Brain microvascular endothelial cell (primary cell): ENCODE data around the gene PRKN.
"Not testable (repeated sequence)": the region's sequence is repeated elsewhere in the genome, so short reads cannot be mapped to it uniquely, and the experiment has no call there.

ENCODE experiments used
- DNase-seq: peaks from one replicate; pipeline ENCODE4 v3.0.0-alpha.2; 2020
- H3K27ac ChIP-seq: fragments of 250-450 bp; sonication (Bioruptor Pico); 2 replicates; pipeline ENCODE4 v1.5.1; 2020; ENCODE audit warnings: mild to moderate bottlenecking, moderate library complexity
- H3K27me3 ChIP-seq: fragments of 250-450 bp; sonication (Bioruptor Pico); replicated peaks from 2 replicates; pipeline ENCODE4 v1.5.1; 2020; ENCODE audit warnings: mild to moderate bottlenecking
- H3K36me3 ChIP-seq: fragments of 250-450 bp; sonication (Bioruptor Pico); replicated peaks from 2 replicates; pipeline ENCODE4 v1.5.1; 2020; ENCODE audit warnings: mild to moderate bottlenecking
- H3K4me3 ChIP-seq: 2 replicates; pipeline ENCODE4 v1.5.1; 2011; ENCODE audit warnings: low read depth, mild to moderate bottlenecking, control low read depth, low read length, moderate library complexity
- in situ Hi-C: cut with HindIII; loops from 2 replicates; pipeline ENCODE4 v1.10.0; 2017; ENCODE audit warnings: low sequenced_read_pairs, low pct_ligation_motif_present
- TF ChIP-seq, protein P1 (sequence below): IDR thresholded peaks from 2 replicates; pipeline ENCODE4 v1.5.1; 2011; ENCODE audit warnings: low read depth, mild to moderate bottlenecking, moderate library complexity, low read length, control low read depth, inconsistent platforms; ENCODE audit errors: missing control alignments

PRKN gene

DNA sequence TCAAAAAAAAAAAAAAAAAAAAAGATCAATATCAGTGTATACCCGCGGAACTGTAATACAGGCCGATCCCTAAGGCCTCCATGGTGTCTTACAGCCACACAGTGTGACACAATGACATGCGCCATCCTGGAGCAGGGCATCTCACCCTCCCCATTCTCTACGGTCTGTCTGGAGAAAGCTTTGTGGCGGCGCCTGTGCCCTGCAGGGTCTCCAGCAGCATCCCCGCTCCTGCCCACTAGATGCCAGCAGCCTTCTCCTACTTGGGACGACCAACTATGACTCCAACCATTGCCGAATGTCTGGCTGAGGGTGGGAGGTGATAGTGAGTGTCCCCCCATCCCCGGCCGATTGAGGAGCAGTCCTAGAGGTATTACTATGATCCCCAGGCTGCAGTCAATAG lies 894.9 kb downstream of the PRKN start:
- Histone ChIP-seq H3K27ac (no peak overlapping the region), H3K4me3 (no peak overlapping the region), H3K27me3 (no peaks in the 10 kb centered on the region), H3K36me3 (no peaks in the 10 kb centered on the region)
- TF ChIP-seq, protein P1, sequence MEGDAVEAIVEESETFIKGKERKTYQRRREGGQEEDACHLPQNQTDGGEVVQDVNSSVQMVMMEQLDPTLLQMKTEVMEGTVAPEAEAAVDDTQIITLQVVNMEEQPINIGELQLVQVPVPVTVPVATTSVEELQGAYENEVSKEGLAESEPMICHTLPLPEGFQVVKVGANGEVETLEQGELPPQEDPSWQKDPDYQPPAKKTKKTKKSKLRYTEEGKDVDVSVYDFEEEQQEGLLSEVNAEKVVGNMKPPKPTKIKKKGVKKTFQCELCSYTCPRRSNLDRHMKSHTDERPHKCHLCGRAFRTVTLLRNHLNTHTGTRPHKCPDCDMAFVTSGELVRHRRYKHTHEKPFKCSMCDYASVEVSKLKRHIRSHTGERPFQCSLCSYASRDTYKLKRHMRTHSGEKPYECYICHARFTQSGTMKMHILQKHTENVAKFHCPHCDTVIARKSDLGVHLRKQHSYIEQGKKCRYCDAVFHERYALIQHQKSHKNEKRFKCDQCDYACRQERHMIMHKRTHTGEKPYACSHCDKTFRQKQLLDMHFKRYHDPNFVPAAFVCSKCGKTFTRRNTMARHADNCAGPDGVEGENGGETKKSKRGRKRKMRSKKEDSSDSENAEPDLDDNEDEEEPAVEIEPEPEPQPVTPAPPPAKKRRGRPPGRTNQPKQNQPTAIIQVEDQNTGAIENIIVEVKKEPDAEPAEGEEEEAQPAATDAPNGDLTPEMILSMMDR: no peak
- no peak for DNase-seq
- in situ Hi-C loops: no loop called here

DNA sequence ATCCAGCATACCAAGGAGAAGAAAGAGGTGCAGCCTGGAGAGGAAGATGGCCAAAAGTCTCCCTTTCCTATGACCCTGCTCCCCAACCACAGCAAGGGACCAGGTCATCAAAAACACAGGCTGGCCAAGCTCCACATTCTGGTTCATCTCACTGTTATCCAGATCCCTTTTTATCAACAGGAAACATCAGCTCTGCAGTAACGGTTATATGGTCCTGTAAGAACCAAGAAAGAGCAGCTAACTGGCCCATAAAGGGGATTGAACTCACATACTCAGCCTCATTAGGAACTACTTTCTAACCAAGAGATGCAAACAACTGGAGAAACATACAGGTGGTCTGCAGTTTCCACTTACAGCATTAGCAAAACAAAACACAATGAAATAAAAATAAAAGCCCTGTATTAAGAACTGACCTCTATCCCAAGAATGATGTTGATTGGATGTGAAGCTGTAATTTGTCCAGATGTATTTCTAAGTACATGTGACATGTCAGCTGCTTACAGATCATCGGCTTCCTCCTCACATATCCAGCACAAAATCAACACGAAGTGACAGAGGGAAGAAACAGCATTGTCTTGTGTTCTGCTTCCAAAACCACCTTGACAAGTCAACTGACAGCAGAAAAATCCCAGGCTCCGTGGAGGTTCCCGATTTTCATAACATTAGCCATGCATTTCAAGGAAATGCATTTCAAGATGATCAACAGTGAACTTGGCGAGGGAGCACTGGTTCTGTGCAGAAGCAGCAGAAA lies 896.5 kb downstream of the PRKN start:
- TF ChIP-seq, protein P1: no peak
- in situ Hi-C loops: no loop called here
- H3K4me3 ChIP-seq: no peak overlapping the region
- no peaks in the 10 kb centered on the region for H3K36me3 ChIP-seq
- no peak overlapping the region for H3K27ac ChIP-seq
- DNase-seq: no peak
- no peaks in the 10 kb centered on the region for H3K27me3 ChIP-seq

DNA sequence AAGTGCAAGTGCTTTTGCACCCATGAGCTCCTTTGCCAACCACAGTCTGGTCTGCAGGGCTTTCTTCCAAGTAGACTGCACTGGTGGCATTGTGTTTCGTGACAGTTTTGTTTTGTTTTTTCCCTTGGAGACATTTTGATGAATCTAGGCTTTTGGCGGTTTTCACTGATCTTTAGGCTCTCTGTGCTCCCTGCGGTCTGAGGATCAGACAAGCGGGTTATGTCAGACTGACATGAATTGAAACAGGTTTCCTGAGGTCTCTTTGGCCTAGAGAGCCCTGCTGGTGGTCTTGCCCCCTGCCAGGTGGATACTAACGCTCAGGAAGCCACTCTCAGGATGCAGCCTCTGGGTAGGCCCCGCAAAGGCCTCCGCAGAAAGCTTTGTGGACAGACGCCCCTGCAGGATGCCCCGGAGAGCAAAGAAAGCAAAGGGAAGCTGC lies 898.3 kb downstream of the PRKN start:
- in situ Hi-C loops: no loop called here
- Histone ChIP-seq H3K4me3 (no peak overlapping the region), H3K27ac (no peak overlapping the region), H3K36me3 (no peaks in the 10 kb centered on the region), H3K27me3 (no peaks in the 10 kb centered on the region)
- TF ChIP-seq, protein P1: no peak
- no peak for DNase-seq

DNA sequence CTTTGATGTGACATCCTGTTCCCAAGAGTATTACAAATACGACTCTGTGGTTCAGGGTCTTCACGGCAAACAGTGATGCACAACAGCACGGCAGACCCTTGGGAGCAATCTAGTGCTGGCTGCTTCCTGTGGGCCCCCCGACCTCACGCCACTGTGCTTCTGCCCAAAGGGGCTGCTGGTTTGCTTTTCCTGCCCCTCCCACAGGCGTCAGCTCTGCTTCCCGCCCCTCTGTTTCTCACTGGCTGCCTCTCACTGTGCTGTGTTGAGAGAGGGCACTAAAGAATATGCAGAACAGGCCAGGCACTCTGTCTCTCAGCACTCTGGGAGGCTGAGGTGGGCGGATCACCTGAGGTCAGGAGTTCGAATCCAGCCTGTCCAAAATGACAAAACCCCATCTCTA lies 899.2 kb downstream of the PRKN start:
- Histone ChIP-seq H3K27me3 (no peaks in the 10 kb centered on the region), H3K4me3 (no peak overlapping the region), H3K36me3 (no peaks in the 10 kb centered on the region), H3K27ac (no peak overlapping the region)
- DNase-seq: no peak
- in situ Hi-C loops: no loop called here
- TF ChIP-seq, protein P1: no peak

DNA sequence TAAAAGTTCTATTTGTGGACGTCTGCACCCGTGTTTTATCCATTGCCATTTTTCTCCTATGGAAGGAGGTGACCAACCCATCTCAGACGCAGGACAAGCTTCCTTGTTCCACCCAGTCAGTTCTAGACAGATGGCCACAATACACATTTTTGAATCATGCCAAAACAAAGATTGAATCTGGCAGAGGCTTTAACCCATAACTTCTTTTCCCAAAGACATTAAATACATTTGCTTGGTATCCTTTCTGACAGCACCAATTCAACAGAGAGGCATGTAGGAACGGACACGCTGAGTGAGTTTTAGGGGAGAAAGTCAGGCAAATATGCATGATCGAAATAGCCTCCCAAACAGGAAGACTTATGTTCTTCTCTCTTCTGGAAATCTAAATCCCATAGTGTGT lies 901.1 kb downstream of the PRKN start:
- no peak overlapping the region for H3K4me3 ChIP-seq
- H3K27ac ChIP-seq: no peak overlapping the region
- no peak for DNase-seq
- no peaks in the 10 kb centered on the region for H3K27me3 ChIP-seq
- TF ChIP-seq, protein P1: no peak
- no peaks in the 10 kb centered on the region for H3K36me3 ChIP-seq
- in situ Hi-C loops: no loop called here

DNA sequence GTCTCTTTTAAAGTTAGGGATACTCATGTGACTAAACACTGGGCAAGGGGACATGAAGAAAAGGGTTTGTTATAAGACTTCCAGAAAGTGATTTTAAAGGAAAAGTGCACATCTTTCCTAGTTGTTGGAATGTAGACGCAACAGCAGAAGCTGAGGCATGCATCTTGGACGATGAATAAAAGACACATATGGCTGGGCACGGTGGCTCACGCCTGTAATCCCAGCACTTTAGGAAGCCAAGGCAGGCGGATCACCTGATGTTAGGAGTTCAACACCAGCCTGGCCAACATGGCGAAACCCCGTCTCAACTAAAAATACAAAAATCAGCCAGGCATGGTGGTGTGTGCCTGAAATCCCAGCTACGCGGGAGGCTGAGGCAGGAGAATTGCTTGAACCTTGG lies 905.4 kb downstream of the PRKN start:
- in situ Hi-C loops, DNase-seq, H3K4me3 ChIP-seq, H3K27me3 ChIP-seq, H3K27ac ChIP-seq, H3K36me3 ChIP-seq: not testable (repeated sequence)
